NOMO-1 treated with DMSO at 0.1 percent for 48 hours (cell line): ENCODE measurements around the gene PLEKHG4.

Experiments used
- DNase-seq: peaks from one replicate; lab custom pipeline; 2025; ENCODE audit not compliant: unreplicated experiment; lab: John Stamatoyannopoulos, UW

Gene PLEKHG4, protein sequence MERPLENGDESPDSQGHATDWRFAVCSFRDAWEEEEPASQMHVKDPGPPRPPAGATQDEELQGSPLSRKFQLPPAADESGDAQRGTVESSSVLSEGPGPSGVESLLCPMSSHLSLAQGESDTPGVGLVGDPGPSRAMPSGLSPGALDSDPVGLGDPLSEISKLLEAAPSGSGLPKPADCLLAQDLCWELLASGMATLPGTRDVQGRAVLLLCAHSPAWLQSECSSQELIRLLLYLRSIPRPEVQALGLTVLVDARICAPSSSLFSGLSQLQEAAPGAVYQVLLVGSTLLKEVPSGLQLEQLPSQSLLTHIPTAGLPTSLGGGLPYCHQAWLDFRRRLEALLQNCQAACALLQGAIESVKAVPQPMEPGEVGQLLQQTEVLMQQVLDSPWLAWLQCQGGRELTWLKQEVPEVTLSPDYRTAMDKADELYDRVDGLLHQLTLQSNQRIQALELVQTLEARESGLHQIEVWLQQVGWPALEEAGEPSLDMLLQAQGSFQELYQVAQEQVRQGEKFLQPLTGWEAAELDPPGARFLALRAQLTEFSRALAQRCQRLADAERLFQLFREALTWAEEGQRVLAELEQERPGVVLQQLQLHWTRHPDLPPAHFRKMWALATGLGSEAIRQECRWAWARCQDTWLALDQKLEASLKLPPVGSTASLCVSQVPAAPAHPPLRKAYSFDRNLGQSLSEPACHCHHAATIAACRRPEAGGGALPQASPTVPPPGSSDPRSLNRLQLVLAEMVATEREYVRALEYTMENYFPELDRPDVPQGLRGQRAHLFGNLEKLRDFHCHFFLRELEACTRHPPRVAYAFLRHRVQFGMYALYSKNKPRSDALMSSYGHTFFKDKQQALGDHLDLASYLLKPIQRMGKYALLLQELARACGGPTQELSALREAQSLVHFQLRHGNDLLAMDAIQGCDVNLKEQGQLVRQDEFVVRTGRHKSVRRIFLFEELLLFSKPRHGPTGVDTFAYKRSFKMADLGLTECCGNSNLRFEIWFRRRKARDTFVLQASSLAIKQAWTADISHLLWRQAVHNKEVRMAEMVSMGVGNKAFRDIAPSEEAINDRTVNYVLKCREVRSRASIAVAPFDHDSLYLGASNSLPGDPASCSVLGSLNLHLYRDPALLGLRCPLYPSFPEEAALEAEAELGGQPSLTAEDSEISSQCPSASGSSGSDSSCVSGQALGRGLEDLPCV

DNA sequence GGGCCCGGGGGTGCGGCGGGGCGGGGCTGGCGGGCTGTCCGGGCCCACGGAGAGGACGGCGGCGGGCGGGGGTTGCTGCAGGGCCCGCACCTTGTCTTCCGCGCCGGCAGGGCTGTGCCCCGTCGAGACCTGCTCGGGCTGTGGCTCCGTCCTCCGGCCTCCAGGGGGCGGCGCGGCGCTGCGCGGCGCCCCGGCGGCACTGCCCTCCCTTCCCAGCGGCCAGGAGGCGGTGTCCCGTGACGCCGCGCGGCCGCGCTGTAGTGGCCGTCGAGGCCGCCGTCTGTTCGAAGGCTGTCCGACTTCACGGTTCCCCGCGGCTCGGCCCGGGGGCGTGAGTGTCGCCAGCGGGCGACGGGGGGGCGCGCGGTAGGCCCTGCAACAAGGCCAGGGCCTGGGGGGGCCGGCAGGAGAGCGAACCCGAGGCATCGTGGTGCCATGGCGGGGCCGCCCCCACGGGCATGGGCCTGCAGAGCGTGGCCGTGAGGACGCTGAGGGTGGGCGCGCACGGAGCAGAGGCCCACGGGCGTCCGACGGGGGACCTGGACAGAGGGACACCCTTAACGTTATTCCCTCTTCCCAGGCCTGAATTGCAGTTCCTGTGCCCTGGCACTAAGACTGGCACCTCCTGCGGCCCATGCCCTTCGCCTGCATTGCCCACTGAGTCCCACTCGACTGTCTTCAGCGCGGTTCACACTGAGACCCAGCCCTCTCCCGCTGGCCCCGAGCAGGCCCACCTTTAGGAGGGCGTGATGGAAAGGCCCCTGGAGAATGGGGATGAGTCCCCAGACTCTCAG, at the start of gene PLEKHG4:
TSS of gene PLEKHG4 (plus strand) at position 237 of the 794 bp plus-strand sequence. CDS start at position 750, 513 bp downstream.
- DNase-seq, result peak; percentile 83

DNA sequence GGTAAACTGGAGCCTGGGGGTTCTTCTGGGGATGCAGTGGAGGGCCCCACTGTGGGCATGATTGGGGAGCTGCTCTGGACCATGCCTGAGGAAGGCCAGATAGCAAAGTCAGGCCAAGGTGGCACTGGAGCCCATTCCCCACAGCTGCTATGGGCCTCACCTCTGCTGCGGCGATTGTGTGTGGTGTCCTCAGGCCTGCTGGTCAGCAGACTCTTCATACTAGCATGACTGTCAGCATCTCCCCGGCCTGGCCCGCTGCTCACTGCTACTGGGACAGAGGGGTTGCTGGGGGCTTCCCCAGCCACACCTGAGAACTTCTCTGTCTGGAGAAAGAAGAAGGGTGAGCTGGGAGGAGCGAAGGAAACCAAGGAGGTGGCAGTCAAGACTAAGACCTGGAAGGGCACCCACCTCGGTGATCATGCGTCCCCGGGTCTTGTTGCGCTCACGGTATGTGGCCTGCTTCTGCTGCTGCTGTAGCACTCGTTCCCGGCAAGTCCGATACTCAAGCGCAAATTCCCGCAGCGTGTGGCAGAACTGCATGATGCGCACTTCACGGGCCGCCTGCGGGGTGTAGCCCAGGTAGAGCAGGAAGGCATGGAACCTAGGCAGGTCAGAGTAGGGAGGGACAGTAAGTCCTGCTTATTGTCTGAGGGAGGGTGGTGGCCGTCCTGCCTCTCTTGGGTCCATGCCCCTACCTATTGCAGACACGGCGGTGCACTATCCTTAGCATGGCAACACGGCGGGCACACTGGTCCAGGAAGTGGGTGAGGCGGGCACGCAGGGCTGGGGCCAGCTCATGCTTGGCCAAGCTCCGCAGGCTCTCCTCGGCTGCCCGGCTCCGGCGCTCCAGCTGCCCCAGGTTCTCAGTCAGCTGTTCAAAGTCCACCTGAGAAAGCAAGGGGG, 49.2 kb upstream of the PLEKHG4 start:
- no peak for DNase-seq

DNA sequence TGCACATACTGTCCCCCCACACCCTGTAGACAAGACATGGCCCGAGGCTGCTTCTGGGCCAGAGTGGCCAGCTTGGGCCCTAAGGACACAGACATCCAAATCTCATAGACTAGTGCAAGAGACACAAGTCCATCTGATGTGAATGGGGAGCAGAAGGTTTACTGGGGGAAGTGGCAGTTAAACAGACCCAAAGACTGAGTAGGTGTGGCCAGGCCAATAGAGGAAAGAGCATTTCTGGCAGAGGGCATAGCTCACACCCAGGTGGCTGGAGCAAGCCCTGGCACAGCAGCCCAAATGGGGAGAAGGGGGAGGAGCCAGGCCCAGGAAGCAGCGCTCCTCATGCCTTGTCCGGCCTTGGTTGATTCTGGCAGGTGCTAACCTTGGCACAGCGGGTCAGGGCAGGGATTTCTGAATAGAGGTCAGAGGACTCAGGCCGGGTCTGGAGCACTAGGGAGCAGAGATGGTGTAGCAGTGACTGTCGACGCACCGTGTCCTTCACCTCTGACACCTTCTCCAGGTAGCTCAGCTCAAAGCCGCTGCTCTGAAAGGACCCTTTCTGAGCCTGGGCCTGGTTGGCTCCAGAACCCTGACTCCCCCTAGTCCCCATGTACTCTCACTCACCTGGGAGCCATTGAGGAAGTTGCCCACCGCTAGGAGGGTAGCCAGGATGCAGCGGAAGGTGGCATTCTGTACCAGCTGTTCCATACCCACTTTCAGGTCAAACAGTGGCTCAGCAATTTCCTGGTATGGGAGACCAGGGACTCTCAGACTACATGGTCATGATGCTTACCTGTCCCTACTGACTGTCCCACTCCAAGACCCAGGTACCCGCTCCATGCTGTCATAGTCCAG, 48.3 kb upstream of the PLEKHG4 start:
- DNase-seq, result no peak

DNA sequence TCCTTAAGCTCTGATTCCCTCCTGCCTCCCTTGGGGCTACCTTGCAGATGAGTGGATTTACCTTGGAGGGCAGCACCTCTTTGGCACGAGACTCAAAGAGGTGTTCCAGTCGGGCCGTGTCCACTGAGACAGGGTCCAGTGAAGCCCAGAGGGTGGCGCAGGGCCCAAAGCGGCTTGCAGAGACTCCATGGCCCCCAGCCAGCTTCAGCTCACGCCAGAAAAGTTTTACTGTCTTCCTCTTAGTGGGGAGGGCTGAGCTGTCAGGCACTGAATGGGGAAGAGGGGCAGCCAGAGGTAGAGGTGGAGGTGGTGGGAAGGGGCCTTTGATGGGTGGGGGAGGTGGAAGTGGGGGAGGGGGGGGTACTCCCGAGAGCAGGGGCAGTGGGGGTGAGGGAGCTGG, 45.7 kb upstream of the PLEKHG4 start:
- DNase-seq, result no peak

DNA sequence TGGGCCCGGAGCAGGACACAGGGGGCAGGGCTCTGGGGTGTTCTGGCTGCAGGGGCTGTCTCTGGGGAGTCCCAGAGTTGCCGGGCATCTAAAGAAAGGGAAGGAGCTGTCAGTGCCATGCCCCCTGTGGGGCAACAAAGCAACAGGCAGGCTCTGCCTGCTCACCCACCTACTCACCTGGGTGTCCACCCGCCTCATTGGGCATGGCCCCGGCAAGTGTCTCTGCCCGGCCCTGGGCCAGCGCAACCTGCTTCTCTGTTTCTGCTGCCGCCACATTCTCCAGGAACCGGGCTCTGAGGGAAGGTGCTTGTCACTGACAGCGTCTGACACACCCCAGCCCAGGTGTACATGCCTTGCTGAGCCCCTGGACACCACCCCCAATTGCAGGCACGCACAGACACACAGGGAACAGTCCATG, 45.1 kb upstream of the PLEKHG4 start:
- DNase-seq, result no peak

DNA sequence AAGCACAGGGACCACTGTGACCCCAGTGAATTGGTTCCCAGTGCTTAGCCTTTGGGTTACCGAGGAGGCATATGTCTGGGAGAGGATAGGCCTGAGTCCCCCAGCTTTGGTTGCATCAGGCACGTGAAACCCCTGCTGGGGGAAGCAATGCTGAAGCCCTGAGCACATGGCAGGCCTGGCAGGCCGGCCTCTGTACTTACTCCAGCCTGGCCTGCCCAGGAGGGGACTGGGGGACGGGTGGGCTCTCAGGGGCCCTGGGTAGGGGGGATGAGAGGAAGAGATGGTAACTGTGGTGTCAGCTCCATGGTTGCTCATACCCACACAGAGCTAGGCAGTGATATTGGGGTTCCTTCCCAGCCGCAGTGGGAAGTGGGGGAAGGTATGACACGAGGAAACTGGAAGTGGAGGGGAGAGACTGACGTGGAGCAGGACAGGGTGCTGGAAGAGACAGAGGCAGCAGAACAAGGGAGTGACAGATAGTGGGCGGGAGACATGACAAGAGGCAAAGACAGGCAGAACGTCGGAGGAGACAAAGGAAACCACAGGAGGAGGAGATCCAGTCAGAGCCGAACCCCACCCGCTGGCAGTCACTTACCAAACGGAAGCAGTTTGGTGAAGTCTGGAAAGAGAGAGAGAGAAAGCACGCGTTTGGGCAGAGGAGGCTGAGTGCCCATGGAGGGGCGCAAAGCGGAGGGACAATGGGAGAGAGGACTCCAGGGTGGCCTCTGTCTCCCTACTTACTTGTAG, 43.3 kb upstream of the PLEKHG4 start:
- DNase-seq, result no peak

DNA sequence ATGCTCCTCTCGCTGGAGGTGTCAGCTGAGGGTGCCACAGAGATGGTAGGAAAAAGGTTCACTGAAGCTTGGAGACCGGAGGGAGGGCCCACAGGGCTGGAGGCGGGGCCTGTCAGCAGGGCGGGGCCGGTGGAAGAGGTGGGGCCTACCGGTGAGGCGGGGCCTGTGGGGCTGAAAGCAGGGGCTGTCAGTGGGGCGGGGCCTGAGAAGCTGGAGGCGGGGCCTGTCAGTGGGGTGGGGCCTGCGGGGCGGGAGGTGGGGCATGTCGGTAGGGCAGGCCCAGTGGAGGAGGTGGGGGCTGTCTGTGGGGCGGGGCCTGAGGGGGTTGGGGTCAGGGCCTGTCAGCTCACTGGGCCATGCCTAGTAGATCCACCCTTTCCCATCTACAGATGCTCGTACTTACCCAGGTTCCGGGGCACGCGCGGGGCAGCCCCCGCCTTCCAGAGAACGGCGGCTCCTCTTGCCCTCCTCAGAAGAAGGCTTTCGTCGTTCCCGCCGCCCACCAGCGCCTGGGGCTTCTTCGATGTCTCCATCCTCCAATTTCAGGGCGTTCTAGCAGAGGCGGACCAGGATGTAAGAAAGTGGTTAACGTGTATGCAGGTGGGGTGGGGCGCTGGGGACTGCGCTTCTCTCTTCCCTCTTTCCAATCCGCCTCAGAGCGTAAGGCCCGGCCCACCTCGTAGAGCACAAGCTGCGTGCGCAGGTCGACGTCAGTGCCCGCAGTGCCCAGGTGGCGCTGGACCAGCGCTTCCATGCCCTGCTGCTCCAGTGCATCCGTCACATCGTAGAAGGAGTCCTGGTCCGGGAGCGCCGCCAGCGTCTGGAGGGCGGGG, 42.6 kb upstream of the PLEKHG4 start:
- DNase-seq, result peak; percentile 34

DNA sequence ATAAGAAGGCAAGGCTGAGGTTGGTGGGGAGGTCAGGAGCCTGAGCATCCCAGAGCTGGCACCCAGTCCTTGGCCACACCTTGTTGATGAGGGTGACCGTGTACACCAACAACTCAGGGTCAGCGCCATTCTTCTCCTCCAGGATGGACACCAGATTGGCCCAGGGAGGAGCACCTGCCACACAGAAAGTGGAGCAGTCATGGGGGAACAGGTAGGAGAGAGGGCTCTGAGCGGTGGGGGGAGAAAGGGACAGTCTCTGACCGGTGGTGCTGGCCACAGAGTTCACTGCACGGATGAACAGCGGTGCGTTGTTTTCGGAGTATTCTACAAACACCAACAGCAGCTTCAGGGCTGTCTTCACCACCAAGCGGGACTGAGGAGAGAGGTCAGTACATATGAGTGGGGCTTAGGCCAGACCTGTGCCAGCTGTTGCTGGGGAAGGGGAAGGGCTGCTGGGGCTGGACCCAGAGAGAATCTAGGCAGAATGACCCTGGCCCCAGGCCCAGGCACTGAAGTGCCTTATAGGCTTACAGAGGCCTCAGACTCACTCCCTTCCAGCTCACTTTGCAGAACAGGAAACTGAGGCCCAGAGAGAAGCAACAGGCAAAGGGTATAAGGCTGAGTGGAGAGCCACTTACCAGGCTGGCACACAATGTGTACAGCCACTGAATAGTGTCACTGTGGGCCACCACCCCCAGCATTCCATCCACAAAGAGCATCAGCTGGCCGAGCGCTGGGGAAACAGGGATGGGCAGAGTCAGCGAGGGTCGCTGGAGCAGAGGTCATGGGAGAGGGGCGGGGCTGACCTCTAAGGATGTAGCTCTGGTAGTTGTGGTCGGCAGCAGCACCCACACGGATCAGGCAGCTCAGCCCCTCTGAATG, 41.7 kb upstream of the PLEKHG4 start:
- no peak for DNase-seq

DNA sequence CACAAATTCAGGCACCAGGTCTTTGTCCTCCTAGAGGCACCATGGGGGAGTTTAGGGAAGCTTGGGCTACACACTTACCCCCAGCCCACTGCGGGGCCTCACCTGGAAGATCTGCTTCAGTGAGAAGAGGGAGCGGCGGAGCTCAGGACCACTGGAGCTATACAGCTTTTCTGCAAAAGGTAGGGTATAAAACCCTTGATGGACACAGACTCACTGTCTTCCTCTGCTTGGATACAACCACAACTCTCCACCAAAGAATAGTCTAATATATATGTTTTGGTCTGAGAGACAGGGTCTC, 41.1 kb upstream of the PLEKHG4 start:
- no peak for DNase-seq

DNA sequence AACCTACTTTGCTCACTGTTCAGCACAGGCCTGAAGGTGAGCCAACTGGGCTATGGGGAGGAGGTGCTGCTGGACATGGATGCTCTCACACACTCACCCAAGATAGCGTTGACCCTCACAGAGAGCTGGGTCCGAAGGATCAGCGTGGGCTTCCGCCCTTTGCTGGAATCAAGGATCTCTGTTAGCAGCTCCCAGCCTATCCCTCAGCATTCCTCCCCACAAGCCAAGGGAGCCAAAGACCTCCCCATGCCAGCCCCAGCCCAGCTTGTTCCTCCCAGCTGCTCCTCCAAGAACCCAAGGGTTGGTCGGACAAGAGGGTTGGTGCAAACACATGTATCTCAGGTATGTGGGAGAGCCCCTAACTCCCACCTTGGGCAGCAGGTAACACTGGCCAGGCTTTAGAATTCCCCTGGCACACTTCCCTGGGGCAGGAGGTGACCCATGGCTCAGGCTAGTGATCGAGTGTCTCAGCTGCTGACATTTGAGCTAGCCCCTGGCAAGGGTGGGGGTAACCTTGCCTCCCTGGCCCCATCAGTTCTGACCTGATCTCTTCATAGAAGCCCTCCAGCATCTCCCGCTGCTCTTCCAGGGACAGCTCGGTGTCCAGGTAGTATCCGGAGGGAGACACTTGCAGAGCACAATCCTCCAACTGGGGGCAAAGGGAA, 40.4 kb upstream of the PLEKHG4 start:
- no peak for DNase-seq

DNA sequence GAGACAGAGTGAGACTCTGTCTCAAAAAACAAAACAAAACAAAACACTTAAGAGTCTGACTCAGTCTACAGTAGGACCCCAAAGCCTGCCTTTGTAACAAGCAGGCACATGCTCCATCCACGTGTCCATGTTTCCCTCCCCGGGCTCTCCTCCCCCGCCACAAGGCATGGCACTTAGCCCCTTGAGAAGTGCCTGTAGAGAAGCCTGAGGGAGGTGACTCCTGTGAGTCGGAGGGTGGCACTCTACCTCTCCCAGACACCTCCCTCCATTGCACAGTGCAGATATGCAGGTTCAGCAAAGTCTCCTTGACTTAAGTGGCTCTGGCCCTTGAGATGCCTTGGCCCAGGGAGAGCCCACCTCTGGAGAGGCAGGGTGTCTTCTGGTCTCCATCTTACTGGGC, 38.8 kb upstream of the PLEKHG4 start:
- DNase-seq, result no peak

DNA sequence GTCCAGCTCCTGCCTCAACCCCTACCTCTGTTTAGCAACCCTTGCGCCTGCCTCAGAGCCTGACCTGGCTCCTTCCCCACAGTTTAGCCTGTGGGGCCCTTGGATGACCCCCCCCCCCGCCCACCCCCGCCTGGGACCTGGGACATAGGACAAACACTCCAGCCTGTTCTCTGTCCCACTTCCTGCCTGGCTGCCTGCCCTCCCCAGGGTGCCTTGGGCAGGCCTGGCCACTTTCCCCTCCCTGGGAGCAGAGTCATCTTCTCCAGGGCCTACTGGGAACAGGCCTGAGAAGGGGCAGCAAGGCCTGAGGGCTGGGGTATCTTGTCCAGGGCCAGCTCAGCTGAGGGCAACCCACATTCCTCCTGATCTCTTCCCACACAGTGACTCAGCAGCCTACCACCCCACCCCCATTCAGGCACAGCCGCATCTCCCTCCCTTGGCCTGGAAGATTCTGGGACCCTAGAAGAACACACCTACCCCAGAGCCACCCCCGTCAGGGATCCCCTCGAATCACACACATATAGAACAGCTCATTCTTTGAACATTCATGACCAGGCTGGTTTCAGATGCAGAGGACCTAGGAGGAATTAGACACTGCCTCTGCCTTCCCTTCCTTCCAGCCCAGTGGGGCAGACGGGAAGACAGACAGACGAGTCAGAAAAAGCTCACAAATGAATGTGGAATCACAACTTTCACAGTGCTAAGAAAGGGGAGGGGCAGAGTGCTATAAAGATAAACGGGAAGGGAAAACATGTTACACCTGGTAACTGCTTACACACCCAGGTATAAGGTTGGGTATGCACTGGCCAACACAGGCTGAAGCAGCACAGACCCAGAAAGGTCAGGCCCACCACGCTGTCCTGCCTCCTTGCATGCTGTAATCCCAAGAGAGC, 38.1 kb upstream of the PLEKHG4 start:
- DNase-seq, result no peak

DNA sequence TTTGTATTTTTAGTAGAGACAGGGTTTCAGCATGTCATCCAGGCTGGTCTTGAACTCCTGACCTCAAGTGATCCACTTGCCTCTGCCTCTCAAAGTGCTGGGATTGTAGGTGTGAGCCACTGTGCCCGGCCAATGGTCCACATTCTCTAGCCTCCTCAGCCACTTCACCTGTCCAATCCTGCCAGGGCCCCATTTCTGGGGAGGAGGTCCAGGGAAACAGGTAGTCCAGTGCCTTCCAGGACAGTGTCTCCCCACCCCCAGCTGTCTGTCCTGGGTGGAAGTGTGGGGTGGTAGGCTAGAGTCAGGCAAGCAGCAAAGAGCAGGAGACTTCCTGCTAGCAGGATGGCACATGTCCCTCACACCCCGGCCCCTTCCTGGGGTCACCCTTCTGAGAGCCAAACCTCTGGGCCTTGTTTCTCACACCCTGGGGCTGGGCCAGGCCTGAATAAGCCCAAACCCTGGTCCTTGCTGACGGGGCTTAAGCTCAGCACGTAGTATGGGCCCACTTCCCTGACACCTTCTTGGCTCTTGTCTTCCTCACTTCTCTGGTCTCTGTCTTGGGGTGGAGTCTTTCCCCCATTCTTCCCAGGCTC, 37.1 kb upstream of the PLEKHG4 start:
- no peak for DNase-seq

DNA sequence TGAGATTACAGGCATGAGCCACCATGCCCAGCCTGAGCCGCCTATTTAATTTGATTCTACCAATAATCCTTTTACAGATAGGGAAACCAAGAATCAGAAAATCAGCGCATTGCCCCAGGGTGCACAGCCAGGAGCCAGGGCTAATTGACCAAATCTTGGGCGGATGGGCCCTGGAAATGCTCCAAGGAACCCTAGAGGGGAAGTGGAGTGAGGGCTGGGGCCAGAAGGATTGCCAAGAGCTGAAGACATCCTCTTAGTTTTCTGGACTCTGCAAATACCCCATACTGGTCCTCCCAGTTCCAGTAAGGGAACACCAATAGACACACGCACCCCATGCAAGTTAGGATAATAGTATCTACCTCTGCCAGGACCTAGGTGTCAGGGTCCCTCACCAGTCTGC, 35.9 kb upstream of the PLEKHG4 start:
- no peak for DNase-seq
